ENCODE results near the gene GH1. TPM values are rescaled to one million over a fixed set of nuclear protein-coding genes. Genes with fewer than 3 reads are reported as not detected.
"Not testable (repeated sequence)": the region's sequence is repeated elsewhere in the genome, so short reads cannot be mapped to it uniquely, and the experiment has no call there.

The GH1 gene
- total RNA-seq, 1 experiment from 2014 or later: not detected

DNA sequence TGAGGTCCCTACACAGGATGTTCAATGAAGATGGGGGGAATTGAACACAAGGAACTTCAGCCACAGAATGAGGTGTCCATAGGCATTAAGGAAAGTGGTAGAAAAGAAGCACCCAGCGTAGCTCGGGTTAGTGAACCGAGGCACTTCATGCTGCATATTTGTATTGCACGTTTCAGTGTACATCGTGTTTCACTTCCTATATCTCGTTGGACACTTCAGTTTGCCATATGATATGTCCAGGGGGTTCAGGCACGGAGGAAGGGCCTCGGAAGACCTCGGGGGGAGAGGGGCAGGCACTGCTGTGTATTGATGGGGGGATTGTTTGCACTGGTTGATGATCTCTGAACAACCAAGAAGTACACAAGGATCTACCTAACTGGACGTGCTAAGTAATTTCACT, 2.9 kb downstream of the GH1 start:
- intact Hi-C loops (cut with micrococcal nuclease; ENCODE audit: unreplicated experiment): loop anchor here (10.0 kb wide), 3 partner anchors 79 to 219 kb away; partner anchors contain the start of genes ERN1, ICAM2 and PRR29
- DNase-seq (ENCODE audit: low read depth, low spot score); CTCF ChIA-PET; H3K4me1 ChIP-seq (ENCODE audit: control insufficient read depth, insufficient read depth, low read length); H3K9me3 ChIP-seq (ENCODE audit: control insufficient read depth, insufficient read depth, low read depth, low read length); H3K27ac ChIP-seq (ENCODE audit: low read length); POLR2A ChIA-PET; ATAC-seq; H3K36me3 ChIP-seq (ENCODE audit: control insufficient read depth, insufficient read depth, low read length); H3K27me3 ChIP-seq (ENCODE audit: control insufficient read depth, insufficient read depth, low read length); in situ Hi-C loops (cut with HindIII; ENCODE audit: low pct_unique_long_range_greater_than_20kb, low sequenced_read_pairs); BruUV-seq (replicated peaks); H3K4me3 ChIP-seq (ENCODE audit: low read depth in 2 of 2, low read length in 2 of 2): not testable (repeated sequence)

DNA sequence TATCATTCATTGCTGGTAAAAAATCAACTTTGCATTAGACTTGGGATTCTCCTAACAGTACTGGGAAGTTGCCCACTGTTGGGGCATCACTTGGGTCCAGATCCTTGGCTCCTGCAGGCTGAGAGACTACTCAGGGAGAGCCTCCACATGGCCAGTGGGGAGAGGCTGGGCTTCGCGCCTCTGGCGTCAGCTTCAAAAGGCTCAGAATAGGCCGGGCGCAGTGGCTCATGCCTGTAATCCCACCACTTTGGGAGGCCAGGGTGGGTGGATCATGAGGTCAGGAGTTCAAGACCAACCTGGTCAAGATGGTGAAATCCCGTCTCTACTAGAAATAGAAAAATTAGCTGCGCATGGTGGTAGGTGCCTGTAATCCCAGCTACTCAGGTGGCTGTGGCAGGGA, 4.2 kb downstream of the GH1 start:
- Histone ChIP-seq H3K27me3 (ENCODE audit: control insufficient read depth, insufficient read depth, low read length) (no peaks in the 10 kb centered on the region), H3K9me3 (ENCODE audit: control insufficient read depth, insufficient read depth, low read depth, low read length) (no peaks in the 10 kb centered on the region), H3K4me3 (ENCODE audit: low read depth in 2 of 2, low read length in 2 of 2) (no peak overlapping the region), H3K4me1 (ENCODE audit: control insufficient read depth, insufficient read depth, low read length) (no peaks in the 10 kb centered on the region), H3K36me3 (ENCODE audit: control insufficient read depth, insufficient read depth, low read length) (no peaks in the 10 kb centered on the region), H3K27ac (ENCODE audit: low read length) (no peak overlapping the region)
- intact Hi-C loops (cut with micrococcal nuclease; ENCODE audit: unreplicated experiment) (loop anchor here (10.0 kb wide), 3 partner anchors 80 to 220 kb away; partner anchors contain the start of genes ERN1, ICAM2 and PRR29), in situ Hi-C loops (cut with HindIII; ENCODE audit: low pct_unique_long_range_greater_than_20kb, low sequenced_read_pairs) (no loop called here)
- CTCF ChIA-PET: no interaction called here
- TF ChIP-seq, protein P1, sequence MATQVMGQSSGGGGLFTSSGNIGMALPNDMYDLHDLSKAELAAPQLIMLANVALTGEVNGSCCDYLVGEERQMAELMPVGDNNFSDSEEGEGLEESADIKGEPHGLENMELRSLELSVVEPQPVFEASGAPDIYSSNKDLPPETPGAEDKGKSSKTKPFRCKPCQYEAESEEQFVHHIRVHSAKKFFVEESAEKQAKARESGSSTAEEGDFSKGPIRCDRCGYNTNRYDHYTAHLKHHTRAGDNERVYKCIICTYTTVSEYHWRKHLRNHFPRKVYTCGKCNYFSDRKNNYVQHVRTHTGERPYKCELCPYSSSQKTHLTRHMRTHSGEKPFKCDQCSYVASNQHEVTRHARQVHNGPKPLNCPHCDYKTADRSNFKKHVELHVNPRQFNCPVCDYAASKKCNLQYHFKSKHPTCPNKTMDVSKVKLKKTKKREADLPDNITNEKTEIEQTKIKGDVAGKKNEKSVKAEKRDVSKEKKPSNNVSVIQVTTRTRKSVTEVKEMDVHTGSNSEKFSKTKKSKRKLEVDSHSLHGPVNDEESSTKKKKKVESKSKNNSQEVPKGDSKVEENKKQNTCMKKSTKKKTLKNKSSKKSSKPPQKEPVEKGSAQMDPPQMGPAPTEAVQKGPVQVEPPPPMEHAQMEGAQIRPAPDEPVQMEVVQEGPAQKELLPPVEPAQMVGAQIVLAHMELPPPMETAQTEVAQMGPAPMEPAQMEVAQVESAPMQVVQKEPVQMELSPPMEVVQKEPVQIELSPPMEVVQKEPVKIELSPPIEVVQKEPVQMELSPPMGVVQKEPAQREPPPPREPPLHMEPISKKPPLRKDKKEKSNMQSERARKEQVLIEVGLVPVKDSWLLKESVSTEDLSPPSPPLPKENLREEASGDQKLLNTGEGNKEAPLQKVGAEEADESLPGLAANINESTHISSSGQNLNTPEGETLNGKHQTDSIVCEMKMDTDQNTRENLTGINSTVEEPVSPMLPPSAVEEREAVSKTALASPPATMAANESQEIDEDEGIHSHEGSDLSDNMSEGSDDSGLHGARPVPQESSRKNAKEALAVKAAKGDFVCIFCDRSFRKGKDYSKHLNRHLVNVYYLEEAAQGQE (IDR thresholded peaks at IDR 0.05; ENCODE audit: insufficient read depth in 1 of 2, low read depth in 2 of 2, low read length in 1 of 2): no peak
- TF ChIP-seq POLR2AphosphoS5 (IDR thresholded peaks at IDR 0.05; ENCODE audit: low read depth, low read length) (no peak), SIN3A (IDR thresholded peaks at IDR 0.05; ENCODE audit: borderline replicate concordance, insufficient read depth, low read depth, low read length) (no peak), TCF7L2 (IDR thresholded peaks at IDR 0.05; ENCODE audit: low read depth, low read length) (no peak)
- TF ChIP-seq, protein P2, sequence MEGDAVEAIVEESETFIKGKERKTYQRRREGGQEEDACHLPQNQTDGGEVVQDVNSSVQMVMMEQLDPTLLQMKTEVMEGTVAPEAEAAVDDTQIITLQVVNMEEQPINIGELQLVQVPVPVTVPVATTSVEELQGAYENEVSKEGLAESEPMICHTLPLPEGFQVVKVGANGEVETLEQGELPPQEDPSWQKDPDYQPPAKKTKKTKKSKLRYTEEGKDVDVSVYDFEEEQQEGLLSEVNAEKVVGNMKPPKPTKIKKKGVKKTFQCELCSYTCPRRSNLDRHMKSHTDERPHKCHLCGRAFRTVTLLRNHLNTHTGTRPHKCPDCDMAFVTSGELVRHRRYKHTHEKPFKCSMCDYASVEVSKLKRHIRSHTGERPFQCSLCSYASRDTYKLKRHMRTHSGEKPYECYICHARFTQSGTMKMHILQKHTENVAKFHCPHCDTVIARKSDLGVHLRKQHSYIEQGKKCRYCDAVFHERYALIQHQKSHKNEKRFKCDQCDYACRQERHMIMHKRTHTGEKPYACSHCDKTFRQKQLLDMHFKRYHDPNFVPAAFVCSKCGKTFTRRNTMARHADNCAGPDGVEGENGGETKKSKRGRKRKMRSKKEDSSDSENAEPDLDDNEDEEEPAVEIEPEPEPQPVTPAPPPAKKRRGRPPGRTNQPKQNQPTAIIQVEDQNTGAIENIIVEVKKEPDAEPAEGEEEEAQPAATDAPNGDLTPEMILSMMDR (IDR thresholded peaks at IDR 0.05): no peak
- BruUV-seq (replicated peaks): no TSS peak
- POLR2A ChIA-PET: no interaction called here
- ATAC-seq (no peak), DNase-seq (ENCODE audit: low read depth, low spot score) (no peak)

DNA sequence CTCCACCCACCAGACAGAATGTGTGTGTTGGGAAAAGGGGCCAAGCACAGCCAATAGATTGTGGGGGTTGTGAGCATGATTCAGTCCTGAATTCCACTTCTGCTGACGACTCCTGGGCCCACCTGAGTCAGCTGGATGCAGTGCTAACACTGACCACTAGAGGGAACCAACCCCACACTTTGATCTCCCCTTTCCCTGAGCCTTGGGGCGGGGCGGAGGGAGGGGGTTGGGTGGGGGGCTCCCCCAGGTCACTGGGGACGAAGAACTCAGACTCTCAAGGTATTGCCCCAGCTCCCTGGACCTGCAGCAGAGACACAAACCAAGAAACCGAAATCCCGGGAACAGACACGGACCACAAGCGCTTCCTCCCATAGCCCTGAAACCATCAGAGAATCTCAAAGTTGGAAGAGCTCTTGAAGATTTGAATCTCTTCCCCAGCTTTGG, 7.0 kb downstream of the GH1 start:
- ATAC-seq: peak; percentile 79
- no TSS peak for BruUV-seq (replicated peaks)
- no peak for TF ChIP-seq SIN3A (IDR thresholded peaks at IDR 0.05; ENCODE audit: borderline replicate concordance, insufficient read depth, low read depth, low read length)
- TF ChIP-seq, protein P2 (IDR thresholded peaks at IDR 0.05): peak; percentile 82
- H3K9me3 ChIP-seq (ENCODE audit: control insufficient read depth, insufficient read depth, low read depth, low read length): no peaks in the 10 kb centered on the region
- H3K27ac ChIP-seq (ENCODE audit: low read length): no peak overlapping the region
- ChIA-PET CTCF (interaction anchor here (0.5 to 2.0 kb wide), 9 partner anchors 35 to 495 kb away, joined by 3 to 9 read pairs (median 6); no protein-coding TSS in a partner anchor), POLR2A (no interaction called here)
- H3K27me3 ChIP-seq (ENCODE audit: control insufficient read depth, insufficient read depth, low read length): no peaks in the 10 kb centered on the region; the same call in 1 of the 2 replicates
- peak; percentile 27 for DNase-seq (ENCODE audit: low read depth, low spot score)
- H3K4me1 ChIP-seq (ENCODE audit: control insufficient read depth, insufficient read depth, low read length): no peaks in the 10 kb centered on the region
- no peak overlapping the region for H3K4me3 ChIP-seq (ENCODE audit: low read depth in 2 of 2, low read length in 2 of 2)
- no peaks in the 10 kb centered on the region for H3K36me3 ChIP-seq (ENCODE audit: control insufficient read depth, insufficient read depth, low read length)
- in situ Hi-C loops (cut with HindIII; ENCODE audit: low pct_unique_long_range_greater_than_20kb, low sequenced_read_pairs) (no loop called here), intact Hi-C loops (cut with micrococcal nuclease; ENCODE audit: unreplicated experiment) (loop anchor here (10.0 kb wide), 3 partner anchors 83 to 223 kb away; partner anchors contain the start of genes ERN1, ICAM2 and PRR29)

All from Panc1 (cell line).